ENCODE measurements around the gene SMPD3.
A peak's percentile ranks its signal among the peaks of the same experiment; 100 is the strongest.

Gene SMPD3

DNA sequence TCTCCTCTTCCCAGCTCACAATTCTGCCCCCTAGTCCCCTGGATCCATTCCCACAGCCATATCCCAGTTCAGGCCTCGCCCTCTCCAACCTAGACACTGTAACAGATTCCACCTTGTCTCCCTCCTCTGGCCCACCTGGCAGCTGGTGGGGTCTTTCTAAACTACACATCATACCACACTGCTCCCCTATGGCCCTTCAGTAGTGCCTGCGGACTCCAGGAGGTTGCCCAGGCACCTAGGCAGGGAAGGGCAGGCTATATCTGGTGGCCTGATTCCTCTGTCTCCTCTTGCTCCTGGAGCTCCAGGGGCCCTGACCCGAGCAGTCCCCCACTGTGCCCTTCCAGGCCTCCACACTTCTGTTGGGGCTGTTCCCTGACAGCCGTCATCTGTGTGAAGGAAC, 64.5 kb downstream of the SMPD3 start:
- no peak for DNase-seq (ENCODE audit: low spot score)
- in situ Hi-C loops (cut with MboI; ENCODE audit: low pct_unique_long_range_greater_than_20kb, low sequenced_read_pairs, unreplicated experiment) = loop anchor here (10.0 kb wide), 1 partner anchor 121 kb away; no protein-coding TSS in a partner anchor
- no peak for TF ChIP-seq CTCF (IDR thresholded peaks at IDR 0.05; ENCODE audit: extremely low read depth, insufficient read depth, missing control alignments)

DNA sequence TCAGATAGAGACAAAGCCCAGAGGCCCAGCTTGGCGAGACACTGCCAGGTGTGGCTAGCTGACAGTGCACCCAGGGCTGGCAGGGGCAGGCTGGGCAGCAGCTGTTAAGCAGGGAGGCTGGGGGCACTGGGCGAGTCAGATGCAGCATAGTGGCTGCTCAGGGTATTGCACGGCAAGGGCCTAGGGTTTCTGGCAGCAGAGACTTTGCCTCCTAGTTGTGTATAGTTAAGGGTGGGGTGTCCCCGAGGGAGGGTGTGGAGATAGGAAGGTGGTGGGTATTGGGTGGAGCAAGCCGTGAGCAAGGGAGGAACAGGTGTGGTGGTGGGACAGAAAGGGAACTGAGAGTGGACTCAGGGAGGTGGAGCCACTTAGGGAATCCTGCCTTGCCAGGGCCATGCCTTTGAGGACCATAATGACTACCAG, 66.0 kb downstream of the SMPD3 start:
- in situ Hi-C loops (cut with MboI; ENCODE audit: low pct_unique_long_range_greater_than_20kb, low sequenced_read_pairs, unreplicated experiment) = loop anchor here (10.0 kb wide), 1 partner anchor 122 kb away; no protein-coding TSS in a partner anchor
- peak; percentile 45 for TF ChIP-seq CTCF (IDR thresholded peaks at IDR 0.05; ENCODE audit: extremely low read depth, insufficient read depth, missing control alignments)
- peak; percentile 66 for DNase-seq (ENCODE audit: low spot score)

DNA sequence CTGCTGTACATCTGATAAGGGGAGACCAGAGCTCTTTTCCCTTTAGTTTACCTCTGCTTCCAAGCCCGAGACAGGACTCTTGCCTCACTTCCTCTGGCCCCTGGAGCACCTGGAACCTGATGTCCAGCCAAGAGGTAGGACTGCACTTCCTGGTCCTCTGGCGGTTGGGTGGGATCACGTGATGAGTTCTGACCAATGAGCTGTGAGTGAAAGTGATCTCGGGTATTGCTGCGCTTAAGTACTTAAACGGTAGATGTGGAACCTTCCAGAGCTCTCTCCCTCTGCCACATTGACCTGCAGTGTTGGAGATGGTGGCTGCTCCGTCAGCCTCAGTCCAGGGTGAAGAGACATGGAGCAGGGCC, 67.0 kb downstream of the SMPD3 start:
- TF ChIP-seq CTCF (IDR thresholded peaks at IDR 0.05; ENCODE audit: extremely low read depth, insufficient read depth, missing control alignments) = no peak
- in situ Hi-C loops (cut with MboI; ENCODE audit: low pct_unique_long_range_greater_than_20kb, low sequenced_read_pairs, unreplicated experiment) = loop anchor here (10.0 kb wide), 1 partner anchor 123 kb away; no protein-coding TSS in a partner anchor
- no peak for DNase-seq (ENCODE audit: low spot score)

DNA sequence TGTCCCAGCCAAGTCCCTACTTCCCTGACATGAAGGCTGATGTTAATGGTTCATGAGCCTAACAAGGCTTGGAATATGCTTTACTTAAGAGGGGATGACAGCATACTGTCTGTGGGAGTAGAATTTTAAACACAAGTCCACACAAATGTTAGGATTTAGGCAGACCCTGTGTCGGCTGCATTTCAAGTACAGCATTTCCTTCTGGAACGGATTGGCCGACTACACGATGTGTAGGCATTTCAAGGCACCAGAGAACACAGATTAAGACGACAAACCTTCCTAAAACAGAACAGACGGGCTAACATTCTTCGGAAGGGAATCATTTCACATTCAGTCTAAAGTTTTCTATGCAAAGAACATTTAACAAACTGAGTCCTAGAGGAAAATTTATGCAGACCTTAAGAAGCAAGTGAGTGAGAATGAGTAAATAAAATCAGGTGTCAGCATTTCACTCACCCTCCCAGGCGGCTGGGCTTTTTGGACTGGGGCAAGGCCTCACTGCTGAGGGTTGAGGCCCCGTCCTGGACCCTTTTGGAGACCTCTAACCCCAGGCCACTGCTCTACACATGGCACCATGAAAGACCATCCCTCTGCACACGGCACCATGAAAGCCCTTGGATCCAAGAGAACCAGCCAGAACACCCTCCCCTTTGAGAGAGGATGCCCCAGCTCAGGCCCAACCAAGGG, 67.5 kb downstream of the SMPD3 start:
- in situ Hi-C loops (cut with MboI; ENCODE audit: low pct_unique_long_range_greater_than_20kb, low sequenced_read_pairs, unreplicated experiment) = loop anchor here (10.0 kb wide), 1 partner anchor 124 kb away; no protein-coding TSS in a partner anchor
- no peak for TF ChIP-seq CTCF (IDR thresholded peaks at IDR 0.05; ENCODE audit: extremely low read depth, insufficient read depth, missing control alignments)
- DNase-seq (ENCODE audit: low spot score) = no peak

- in situ Hi-C loops (cut with MboI; ENCODE audit: low pct_unique_long_range_greater_than_20kb, low sequenced_read_pairs, unreplicated experiment) = loop anchor here (10.0 kb wide), 1 partner anchor 124 kb away; no protein-coding TSS in a partner anchor
- DNase-seq (ENCODE audit: low spot score) = no peak
- no peak for TF ChIP-seq CTCF (IDR thresholded peaks at IDR 0.05; ENCODE audit: extremely low read depth, insufficient read depth, missing control alignments)
These were observed 68.0 kb downstream of the SMPD3 start for GRCh38 chr16:68380348-68380670.

GRCh38 chr16:68379472-68380347, 68.6 kb downstream of the SMPD3 start:
- DNase-seq (ENCODE audit: low spot score) = no peak
- no peak for TF ChIP-seq CTCF (IDR thresholded peaks at IDR 0.05; ENCODE audit: extremely low read depth, insufficient read depth, missing control alignments)
- in situ Hi-C loops (cut with MboI; ENCODE audit: low pct_unique_long_range_greater_than_20kb, low sequenced_read_pairs, unreplicated experiment) = loop anchor here (10.0 kb wide), 1 partner anchor 125 kb away; no protein-coding TSS in a partner anchor

Data from GM13977 (cell line).